HG02588 (cell line): ENCODE results near the gene KIF16B.
"Not testable (repeated sequence)": the region's sequence is repeated elsewhere in the genome, so short reads cannot be mapped to it uniquely, and the experiment has no call there.

ENCODE experiments used
- ATAC-seq: cut with Tn5 transposase; IDR thresholded peaks from one replicate; pipeline ENCODE4 v1.9.1; 2021; ENCODE audit warnings: mild to moderate bottlenecking, moderate library complexity; ENCODE audit not compliant: unreplicated experiment

The KIF16B gene

DNA sequence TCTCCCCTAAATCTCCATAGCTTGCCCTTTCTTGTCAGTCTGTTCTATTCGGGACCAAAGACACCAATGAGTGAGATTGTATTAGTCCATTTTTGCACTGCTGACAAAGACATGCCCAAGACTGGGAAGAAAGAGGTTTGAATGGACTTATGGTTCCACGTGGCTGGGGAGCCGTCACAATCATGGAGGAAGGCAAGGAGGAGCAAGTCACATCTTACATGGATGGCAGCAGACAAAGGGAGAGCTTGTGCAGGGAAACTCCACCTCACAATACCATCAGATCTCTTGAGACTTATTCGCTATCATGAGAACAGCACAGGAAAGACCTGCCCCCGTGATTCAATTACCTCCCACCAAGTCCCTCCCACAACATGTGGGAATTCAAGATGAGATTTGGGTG, 133.7 kb downstream of the KIF16B start:
- ATAC-seq = not testable (repeated sequence)

DNA sequence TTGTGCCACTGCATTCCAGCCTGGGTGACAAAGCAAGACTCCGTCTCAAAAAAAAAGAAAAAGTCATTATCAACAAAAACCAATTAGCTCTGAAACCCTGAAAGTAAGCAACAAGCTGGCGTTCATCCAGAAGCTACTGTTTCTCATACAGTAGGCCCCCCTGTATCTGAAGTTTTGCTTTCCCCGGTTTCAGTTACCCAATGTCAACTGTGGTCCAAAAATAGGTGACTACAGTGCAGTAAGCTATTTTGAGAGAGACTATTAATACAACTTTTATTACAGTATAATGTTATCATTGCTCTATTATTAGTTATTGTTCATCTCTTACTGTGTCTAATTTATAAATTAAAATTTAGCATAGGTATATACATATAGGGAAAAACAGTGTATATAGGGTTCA, 135.1 kb downstream of the KIF16B start:
- no peak for ATAC-seq

DNA sequence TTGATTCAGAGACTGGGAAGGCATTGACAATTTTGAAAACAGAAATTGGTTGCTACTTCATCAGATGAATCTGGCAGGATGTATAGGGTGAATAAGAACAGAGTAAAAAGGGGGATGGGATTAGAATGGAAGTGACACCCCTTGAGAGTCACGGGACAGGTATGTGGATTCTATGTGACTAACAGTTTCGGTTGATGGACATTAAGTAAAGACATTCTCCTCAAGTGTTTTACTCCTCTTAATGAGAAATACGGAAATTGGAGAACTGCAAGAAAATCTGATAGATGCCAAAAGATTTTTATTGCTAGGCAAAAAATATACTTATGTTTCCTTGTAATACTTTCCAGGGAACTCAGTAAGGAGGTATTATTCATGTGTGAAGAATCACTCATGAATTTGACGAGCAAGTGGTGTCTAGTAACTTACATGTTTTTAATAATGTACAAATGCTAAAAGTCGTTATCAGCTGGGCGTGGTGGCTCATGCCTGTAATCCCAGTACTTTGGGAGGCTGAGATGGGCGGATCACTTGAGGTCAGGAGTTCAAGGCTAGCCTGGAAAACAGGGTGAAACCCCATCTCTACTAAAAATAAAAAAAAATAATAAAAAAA, 135.8 kb downstream of the KIF16B start:
- ATAC-seq = no peak

DNA sequence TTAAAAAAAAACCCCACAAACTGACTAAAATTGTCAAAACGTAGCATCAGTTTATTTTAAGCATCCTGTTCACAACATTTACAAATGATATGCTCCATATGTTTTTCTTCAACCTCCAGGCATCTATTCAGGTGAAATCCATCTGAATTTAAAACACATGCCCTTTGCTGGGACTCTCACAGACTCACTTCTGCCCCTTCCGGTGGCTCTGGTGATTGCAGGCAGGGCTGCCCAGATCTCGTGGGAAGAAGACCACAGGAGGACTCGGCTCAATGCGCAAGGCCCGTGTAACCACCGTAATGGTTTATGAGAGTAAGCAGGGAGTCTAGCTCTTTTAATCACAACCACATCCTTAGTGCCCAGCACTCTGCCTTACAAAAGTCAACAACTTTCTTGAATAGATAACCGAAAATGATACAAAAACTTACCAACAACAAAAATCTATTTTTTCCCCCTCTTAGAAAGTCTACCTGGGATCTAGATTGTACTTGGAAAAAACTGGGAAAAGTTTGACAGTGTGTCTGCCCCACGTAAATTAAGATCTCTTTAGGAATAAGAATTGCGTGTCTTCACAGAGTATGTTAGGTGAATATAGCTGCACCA, 139.1 kb downstream of the KIF16B start:
- peak; percentile 59 for ATAC-seq

DNA sequence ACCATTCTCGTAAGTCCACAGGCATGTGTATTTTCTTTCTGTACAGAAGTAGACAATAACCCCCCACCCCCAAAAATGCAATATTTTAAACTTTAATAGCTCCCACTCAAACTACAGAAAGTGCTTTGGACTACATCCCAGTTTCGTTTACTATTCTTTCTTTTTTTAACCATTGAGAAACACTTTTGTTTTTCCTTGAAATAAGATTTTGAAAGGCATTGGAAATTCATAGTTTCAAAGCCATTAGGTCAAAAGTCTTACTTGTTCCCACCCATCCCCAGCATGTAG, 140.0 kb downstream of the KIF16B start:
- ATAC-seq = no peak

DNA sequence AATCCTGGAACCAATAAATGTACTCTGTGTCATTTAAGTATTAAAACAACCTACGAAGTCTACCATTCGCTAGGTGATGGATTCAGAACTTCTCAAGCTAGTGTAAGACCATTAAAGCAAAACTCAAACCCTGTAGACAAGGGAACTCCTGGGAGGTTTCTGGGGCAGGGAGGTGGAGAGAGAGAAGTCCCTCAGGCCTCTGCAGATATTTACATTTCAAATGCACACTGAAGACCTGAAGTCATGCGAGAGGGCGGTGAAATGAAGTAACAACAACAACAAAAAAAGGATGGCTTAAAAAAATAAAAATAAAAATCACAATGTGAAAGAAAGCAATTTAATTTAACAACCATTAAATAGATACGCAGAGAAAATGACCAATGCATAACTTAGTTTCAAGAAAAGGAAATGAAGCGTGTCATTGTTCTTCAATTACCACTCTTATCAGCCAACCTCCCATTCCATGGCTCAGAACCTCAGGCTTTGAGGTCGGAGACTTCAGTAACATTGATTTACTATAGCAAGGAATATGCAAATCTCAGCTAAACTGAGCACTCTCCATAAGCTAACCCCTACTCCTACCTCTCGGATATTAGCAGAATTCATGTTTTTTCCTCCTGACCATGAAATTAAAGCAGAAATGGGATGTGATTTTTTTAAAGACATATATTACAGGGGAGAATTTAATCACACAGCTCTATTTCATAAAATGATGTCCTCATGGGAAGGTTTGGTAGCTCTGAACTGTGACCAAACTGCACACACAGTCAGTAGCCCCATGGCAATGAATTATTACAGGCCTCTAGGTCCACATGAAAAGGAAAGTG, 140.6 kb downstream of the KIF16B start:
- no peak for ATAC-seq

DNA sequence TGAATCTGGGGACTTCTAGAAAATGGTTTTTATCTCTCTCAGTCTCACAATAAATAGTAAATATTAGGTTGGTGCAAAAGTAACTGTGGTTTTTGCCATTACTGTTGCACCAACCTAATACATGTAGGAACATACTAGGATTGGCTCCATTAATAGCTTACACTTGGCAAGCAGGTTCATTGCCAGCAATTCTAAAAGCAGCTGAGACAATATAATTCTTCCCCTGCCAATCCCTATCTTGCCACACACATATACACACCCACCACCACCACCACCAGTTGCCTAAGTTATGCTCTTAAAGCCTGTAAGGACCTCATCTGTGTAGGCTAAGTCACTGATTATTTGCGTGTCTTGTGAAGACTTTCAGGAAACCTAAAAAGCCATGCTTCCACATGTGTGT, 145.1 kb downstream of the KIF16B start:
- ATAC-seq = no peak

DNA sequence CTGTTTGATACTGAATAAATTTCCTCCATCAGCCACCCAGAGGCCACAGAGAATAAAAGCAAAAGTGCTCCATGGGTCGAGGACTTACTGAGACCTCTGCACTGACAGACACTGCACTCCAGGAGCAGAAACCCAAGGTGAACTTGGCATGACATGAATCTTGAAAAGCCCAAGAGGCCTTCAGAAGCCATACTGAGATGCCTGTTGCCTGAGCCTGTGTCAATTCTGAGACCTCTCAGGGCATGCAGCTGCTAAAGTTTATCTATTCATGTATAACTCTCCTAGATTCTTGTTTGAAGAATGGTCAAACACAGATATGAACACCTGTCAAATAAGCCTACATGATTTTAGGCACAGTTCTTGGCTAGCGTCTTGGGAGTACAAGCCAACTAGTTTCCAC, 145.7 kb downstream of the KIF16B start:
- ATAC-seq = no peak

DNA sequence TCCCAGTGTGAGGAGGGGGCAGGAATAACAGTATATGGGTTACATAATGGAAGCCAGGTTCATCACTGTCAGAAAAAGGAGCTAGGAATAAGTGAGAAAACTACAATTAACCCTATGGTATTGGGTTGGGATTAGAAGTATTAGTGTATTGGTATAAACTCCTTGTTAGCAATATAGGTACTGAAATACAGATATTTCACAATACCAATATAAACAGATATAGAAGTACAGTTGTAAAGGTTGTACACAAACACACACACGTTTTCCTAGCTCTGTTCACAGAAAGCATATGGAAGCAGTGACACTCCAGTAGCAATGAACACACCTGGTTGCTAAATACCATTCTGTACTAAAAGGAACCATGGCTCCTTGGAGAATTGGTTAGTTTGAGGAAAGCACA, 148.5 kb downstream of the KIF16B start:
- ATAC-seq = no peak

DNA sequence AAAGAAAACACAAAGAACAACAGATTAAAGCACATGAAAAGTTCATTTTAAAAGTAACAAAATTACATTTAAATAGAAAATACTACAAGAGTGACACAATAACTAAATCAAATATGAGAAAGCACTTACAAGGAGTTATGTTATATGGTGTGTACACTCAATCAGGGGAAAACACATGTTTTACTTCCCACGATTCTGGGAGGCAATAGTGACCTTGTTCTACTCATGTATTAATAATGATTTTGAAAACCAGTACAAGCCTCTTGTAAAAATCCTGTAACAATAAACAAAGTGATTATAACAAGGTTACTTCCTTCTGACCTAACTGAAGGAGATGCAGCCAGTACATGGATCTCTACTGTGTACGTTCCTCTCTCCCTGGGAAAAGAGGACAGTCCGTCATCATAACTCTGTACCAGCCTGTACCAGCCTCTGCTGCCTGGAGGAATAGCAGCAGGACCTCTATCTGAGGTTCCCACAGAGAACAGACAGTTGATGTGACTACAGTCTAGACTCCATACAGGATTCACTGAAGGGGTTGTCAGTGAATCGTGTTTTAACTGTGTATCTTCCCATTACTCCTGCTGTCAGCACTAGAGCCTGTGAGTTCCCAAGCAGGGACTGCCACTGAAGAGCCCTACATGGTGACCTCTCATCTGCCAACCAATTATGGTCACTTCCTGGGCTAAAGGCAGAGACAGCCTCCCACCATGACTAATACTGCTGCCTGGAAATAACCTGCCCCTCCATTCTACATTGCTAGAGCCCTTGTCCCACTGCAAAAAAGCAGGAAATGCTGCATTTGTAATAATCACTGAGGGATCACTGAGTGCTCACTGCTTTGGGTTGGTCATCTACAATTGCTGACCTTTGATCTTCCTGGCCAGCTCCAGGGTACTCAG, 149.7 kb downstream of the KIF16B start:
- no peak for ATAC-seq

DNA sequence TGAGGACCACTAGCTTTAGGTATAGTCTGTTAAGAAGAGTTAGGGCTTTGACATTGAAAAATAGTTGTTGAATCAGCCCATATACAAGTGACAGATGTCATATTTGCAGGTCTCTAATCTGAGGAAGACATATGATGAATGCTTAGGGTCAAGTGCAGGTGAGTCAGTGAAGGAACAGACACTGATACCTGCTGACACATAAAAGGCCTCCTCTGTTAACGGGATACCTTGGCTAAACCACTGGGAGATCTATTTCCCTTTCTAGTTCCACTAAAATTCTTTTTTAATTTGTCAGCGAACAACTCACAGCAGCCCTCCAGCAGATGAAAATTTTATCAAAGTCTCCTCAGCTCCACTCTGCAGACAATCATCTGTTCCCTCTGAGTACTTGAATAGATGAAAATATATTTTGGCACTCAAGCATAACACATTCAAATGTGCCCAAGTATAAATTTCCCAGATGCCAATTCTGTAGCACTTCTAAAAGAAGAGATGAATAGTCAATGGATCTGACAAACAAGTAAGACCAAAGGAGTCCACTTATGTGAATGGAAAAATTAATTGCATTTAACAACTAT, 154.0 kb downstream of the KIF16B start:
- no peak for ATAC-seq

DNA sequence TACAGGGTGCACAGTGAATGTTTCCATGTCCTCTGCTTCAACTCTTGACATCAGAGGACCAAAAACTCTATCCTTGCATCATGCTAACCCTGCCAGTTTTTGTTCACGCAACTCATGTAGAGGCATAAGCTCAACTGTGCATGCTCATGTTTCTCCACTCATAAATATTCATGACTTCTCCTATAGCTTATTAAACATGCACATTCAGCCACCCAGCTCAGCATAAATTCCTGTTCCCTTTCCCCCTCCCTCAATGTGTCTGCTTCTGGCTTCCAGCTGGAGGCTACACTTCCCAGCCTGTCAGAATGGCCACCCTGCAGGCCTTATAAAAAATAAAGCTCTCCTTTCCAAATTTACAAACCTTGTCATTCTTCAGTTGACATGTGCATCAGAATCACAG, 154.6 kb downstream of the KIF16B start:
- ATAC-seq = no peak

DNA sequence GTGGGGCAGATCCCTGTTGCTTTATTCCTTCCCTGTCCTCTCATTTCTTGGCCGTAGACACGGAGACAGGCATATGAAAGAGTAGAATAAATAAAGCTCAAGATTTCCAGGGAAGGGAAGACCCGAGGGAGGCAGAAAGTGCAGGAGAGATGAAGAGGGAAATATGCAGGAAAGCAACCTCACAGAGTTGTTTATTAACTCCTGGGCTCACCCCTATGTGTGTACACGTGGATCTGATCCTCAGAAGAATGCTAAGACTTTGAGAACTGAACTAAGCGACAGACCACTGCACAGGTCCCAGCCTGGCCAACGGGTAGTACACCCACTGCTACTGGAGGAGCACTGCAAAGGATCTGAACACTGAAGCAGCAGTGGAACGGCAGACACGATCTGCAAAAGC, 156.2 kb downstream of the KIF16B start:
- no peak for ATAC-seq

DNA sequence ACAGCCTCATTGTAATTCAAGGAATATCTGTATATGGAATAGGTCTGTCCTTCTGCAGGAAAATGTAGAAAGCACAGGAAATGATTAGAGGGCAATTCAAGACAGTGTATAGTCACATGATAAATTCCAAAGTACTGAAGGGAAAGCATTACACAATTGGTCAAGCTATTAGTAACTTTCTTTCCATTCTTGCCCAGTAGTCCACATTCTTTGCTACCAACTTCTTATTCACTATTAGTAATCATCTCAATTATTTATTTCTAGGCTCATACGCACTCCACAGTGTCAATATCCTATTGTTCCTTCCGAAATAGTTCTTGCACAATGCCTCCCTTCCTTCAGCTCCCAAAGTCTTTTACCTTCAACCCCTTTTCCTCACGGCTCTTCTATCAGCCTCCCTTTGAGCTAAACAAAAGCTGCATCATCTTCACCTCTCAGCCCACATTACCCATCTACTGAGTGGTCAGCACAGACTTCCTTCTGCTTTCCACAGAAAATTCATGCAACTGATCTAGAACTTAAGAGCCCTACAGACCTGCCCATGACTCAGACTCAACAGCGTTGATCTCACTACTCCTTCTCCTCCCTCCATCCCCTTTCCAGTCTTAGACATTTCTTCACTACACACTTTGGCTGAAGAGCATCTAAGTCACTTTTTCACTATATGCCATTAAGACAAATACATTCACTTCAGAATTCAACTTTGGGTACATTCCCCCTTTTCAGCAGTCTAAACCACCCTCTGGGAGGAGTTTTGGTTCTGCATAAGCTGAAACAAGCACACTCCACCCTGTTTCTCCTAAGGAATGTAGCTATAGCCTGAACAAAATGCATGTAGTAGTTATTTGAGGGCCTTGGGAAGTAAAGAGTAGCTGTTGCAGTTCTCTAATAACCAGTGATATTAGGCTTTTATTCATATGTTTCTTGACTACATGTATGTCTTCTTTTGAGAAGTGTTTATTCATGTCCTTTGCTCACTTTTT, 157.9 kb downstream of the KIF16B start:
- no peak for ATAC-seq

DNA sequence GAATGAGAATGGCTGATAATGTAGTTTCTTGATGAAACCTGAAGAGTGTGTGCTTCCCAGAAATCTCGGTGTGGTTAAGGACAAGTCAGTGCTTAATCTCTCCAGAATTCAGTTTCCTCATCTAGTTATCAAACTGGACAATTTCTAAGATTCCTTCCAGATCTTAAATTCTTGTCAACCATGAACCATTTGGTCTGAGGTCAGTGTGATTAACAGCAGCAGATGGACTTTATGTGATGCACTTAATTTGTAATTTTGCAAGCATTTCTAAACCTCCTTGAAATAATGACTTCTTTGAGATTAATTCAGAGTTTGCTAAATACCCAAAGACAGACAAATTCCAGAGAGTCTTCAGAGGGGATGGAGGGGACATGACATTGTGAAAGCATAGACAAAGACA, 160.3 kb downstream of the KIF16B start:
- no peak for ATAC-seq

DNA sequence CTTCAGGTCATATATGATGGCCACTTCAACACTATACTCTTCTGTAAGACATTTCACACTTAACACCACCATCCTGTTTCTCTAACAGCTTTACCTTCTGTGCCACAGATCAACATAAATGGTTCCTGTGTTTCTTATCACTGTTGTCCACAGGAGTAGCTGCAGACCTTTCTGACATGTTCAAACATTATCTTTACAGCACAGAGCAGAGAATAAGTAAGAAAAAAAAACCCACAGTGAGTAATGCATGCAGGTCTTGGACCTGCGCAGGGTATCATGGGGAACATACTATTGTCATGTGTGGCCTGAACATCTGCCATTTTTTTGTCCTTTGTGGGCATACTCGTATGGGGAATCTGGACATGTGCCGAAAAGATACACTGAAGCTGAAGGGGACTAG, 161.9 kb downstream of the KIF16B start:
- ATAC-seq = no peak

DNA sequence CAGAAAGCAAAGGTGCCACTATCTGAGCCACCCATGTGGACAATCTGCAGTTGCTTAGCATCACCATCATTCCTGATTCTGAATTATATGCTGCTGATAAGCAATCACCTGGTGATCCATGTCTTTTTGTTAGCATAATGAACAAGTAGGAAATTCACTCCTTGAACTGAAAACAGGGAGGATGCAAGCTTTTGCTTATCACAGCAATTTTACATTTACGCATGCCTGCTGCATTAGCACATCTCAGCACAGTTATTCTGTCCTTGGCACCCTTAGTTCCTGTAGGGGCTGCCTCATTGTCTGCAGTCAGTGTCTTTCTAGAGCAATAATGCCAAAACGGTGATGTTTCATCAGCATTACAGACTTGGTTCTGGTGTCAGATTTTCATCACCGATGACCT, 162.6 kb downstream of the KIF16B start:
- ATAC-seq = no peak

DNA sequence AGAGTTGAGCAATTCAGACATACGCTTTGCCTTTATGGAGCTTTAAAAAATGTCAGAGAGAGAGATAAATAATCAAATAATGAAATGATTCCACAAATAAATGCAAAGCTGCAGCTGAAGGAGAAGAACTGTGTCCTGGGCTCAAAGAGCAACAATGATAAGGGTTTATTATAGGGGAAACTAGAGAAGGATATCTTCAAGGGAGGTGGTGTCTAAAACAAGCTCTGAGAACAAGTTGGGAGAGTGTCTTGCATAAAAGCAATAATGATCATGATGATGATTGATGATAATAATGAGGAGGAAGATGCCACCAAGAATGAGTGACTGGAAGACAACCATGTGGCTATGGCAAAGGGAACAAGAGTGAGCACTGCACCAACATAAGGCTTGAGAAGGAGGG, 164.3 kb downstream of the KIF16B start:
- ATAC-seq = no peak

DNA sequence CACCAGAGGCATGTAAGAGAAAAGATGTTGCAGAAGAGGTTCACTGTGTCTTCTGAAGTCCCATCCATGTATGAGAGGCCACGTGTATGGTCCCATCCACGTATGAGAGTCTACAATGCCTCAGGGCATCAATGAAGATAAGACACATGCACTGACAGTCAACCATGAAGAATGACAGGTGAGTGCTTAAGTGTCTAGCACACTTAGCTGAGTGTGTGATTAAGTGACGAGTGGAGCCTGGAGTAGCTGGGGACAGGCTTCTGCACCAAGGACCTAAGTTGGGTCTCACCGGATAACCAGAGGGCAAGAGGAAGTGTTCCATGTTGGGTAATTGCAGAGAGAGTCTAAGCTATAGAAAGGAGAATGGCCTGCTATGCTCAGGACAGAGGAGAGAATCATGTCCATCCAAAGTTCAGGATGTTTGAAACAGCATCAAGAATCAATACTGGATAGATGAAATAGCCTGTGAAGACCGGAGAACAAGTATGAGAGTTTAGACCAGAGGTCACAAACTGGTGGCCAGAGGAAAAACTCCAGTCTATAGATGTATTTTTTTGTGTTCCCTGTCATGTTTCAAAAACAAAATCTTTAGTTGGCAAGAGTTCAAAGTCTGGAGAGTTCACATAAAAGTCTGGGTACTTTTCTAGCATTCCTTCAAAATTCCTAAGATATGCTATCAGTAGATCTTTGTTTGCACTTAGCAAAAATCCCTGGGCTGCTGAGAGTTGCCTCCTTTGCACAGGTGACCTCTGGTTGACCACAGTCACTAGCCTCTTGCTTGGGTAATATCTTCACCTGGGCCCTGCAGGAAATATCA, 165.8 kb downstream of the KIF16B start:
- ATAC-seq = no peak
